GM23248 (cell line): ENCODE data around the gene TBC1D3B.

Experiments
- EZH2 ChIP-seq: fragments of 200-600 bp; sonication (generic); IDR thresholded peaks from 2 replicates; pipeline ENCODE4 v1.6.1; 2018; ENCODE audit warnings: antibody characterized with exemption, mild to moderate bottlenecking; ENCODE audit not compliant: insufficient read depth, poor library complexity, severe bottlenecking
- EZH2phosphoT487 ChIP-seq: fragments of 200-600 bp; sonication (generic); IDR thresholded peaks from 2 replicates; pipeline ENCODE4 v1.6.1; 2018; ENCODE audit warnings: antibody characterized with exemption, moderate library complexity, mild to moderate bottlenecking, low read depth; ENCODE audit not compliant: insufficient read depth

GRCh38 chr17:36144981-36145729, 31.3 kb downstream of the TBC1D3B start:
- TF ChIP-seq EZH2 (no peak), EZH2phosphoT487 (no peak)
